ENCODE measurements around the gene NAP1L5.

- TF ChIP-seq, protein P1, sequence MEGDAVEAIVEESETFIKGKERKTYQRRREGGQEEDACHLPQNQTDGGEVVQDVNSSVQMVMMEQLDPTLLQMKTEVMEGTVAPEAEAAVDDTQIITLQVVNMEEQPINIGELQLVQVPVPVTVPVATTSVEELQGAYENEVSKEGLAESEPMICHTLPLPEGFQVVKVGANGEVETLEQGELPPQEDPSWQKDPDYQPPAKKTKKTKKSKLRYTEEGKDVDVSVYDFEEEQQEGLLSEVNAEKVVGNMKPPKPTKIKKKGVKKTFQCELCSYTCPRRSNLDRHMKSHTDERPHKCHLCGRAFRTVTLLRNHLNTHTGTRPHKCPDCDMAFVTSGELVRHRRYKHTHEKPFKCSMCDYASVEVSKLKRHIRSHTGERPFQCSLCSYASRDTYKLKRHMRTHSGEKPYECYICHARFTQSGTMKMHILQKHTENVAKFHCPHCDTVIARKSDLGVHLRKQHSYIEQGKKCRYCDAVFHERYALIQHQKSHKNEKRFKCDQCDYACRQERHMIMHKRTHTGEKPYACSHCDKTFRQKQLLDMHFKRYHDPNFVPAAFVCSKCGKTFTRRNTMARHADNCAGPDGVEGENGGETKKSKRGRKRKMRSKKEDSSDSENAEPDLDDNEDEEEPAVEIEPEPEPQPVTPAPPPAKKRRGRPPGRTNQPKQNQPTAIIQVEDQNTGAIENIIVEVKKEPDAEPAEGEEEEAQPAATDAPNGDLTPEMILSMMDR (IDR thresholded peaks at IDR 0.05), result no peak
- TF ChIP-seq POLR2A (IDR thresholded peaks at IDR 0.05), result no peak
Measured at GRCh38 chr4:88649716-88650115, 47.9 kb downstream of the NAP1L5 start.
